K562 (cell line): ENCODE data around the gene ZNF319. TPM values are rescaled to one million over a fixed set of nuclear protein-coding genes. Genes with fewer than 3 reads are reported as not detected.

Experiments
- ATAC-seq: fragments of 200-7000 bp; cut with Tn5 transposase; 3 replicates; pipeline ENCODE4 v1.9.1; 2020; ENCODE audit warnings: moderate library complexity
- BruUV-seq: library from RNA; stranded (reverse); fragments of 400-500 nt; replicated peaks from 2 replicates; lab custom pipeline; 2021; lab: Mats Ljungman, UMichigan
- CTCF ChIA-PET: fragments of 300-600 bp; formaldehyde crosslinking; extraction: SDS; loops from one replicate; lab custom pipeline; 2021; ENCODE audit warnings: low intra/inter-chr PET ratio; lab: Yijun Ruan, JAX
- POLR2A ChIA-PET: fragments of 300-600, 350-650 bp; sonication (Branson Sonifier 250); formaldehyde crosslinking; extraction: SDS; loops from one replicate; lab custom pipeline; 2021; ENCODE audit warnings: antibody characterized with exemption, inconsistent platforms; lab: Yijun Ruan, JAX
- DNase-seq, 4 experiments: peaks; one replicate each; pipeline versions ENCODE4 v3.0.0 to v3.0.0-alpha.2; 2011 to 2018; ENCODE audit warnings: low spot score in 3 of 4, mixed read lengths in 3 of 4; ENCODE audit errors: extremely low read depth in 1 of 4
- FAIRE-seq: peaks from 2 replicates; lab custom pipeline; 2011; peaks lifted over from hg19 to GRCh38; lab: Jason Lieb, UNC
- H2AFZ ChIP-seq: 2 replicates; pipeline ENCODE4 v1.6.0; 2011; ENCODE audit warnings: low read depth, low read length, control low read depth, inconsistent platforms
- H3K27ac ChIP-seq: fragments of 200-600 bp; 3 replicates; pipeline ENCODE4 v1.8.0; 2011; ENCODE audit warnings: low read depth, mild to moderate bottlenecking, control low read depth, inconsistent platforms, low read length, moderate library complexity, mixed read lengths; ENCODE audit errors: extremely low read depth
- H3K27me3 ChIP-seq, 2 experiments: fragments of 300-600 bp in 1 of 2; 2 replicates in 1 of 2; 3 replicates in 1 of 2; pipeline versions ENCODE4 v1.6.0 to v1.8.0; 2011; ENCODE audit warnings: inconsistent platforms in 2 of 2, low read length in 2 of 2, mild to moderate bottlenecking in 1 of 2, mixed read lengths in 1 of 2, moderate library complexity in 1 of 2; ENCODE audit not compliant: control insufficient read depth in 2 of 2, insufficient read depth in 2 of 2
- H3K36me3 ChIP-seq: fragments of 300-600 bp; 3 replicates; pipeline ENCODE4 v1.8.0; 2011; ENCODE audit warnings: mild to moderate bottlenecking, low read length, inconsistent platforms; ENCODE audit not compliant: control insufficient read depth, insufficient read depth
- H3K4me1 ChIP-seq, 2 experiments: fragments of 200-600 bp in 1 of 2; replicated peaks in 1 of 2; 2 replicates in 1 of 2; 3 replicates in 1 of 2; pipeline versions ENCODE4 v1.5.1 to v1.8.0; 2011; ENCODE audit warnings: inconsistent platforms in 2 of 2, low read length in 2 of 2, mild to moderate bottlenecking in 1 of 2, mixed read lengths in 1 of 2, moderate library complexity in 1 of 2; ENCODE audit not compliant: control insufficient read depth in 2 of 2, insufficient read depth in 2 of 2
- H3K4me2 ChIP-seq: 2 replicates; pipeline ENCODE4 v1.6.1; 2011; ENCODE audit warnings: low read length, control low read depth, inconsistent platforms, mixed read lengths; ENCODE audit not compliant: insufficient read depth
- H3K4me3 ChIP-seq: fragments of 200-600 bp; sonication (generic), shearing (Covaris generic); 2 replicates; pipeline ENCODE4 v1.5.1; 2016; ENCODE audit warnings: control low read depth, inconsistent platforms
- H3K79me2 ChIP-seq: fragments of 200-600 bp; 3 replicates; pipeline ENCODE4 v1.8.0; 2011; ENCODE audit warnings: low read length, inconsistent platforms; ENCODE audit not compliant: control insufficient read depth, insufficient read depth
- H3K9ac ChIP-seq, 2 experiments: 2 replicates each; pipeline versions ENCODE4 v1.6.0 to v1.6.1; 2011; ENCODE audit warnings: low read depth in 2 of 2, low read length in 2 of 2, control low read depth in 1 of 2, inconsistent platforms in 1 of 2, mild to moderate bottlenecking in 1 of 2, mixed read lengths in 1 of 2; ENCODE audit not compliant: insufficient read depth in 1 of 2
- H3K9me1 ChIP-seq: one replicate; pipeline ENCODE4 v1.6.0; 2011; ENCODE audit warnings: inconsistent platforms, mild to moderate bottlenecking, low read length, moderate library complexity; ENCODE audit not compliant: control insufficient read depth, insufficient read depth
- H3K9me3 ChIP-seq: replicated peaks from 2 replicates; pipeline ENCODE4 v1.5.1; 2011; ENCODE audit warnings: low read depth, low read length, inconsistent platforms; ENCODE audit not compliant: control insufficient read depth, insufficient read depth
- H4K20me1 ChIP-seq: replicated peaks from 2 replicates; pipeline ENCODE4 v1.6.1; 2011; ENCODE audit warnings: low read length, inconsistent platforms, mixed read lengths; ENCODE audit not compliant: control insufficient read depth, insufficient read depth
- GTF2E2 ChIP-seq: fragments of 200-800 bp; sonication (Bioruptor generic); IDR thresholded peaks from 2 replicates; pipeline ENCODE4 v1.6.1; 2016; ENCODE audit warnings: missing genetic modification characterization, missing compliant biosample characterization
- HINFP ChIP-seq: fragments of 450-650 bp; conservative IDR thresholded peaks from 2 replicates; pipeline ENCODE4 v1.6.1; 2016; ENCODE audit warnings: missing genetic modification characterization, low read depth, mild to moderate bottlenecking, control low read depth, missing compliant biosample characterization
- POLR2AphosphoS2 ChIP-seq: IDR thresholded peaks from 2 replicates; pipeline ENCODE4 v1.6.1; 2012; ENCODE audit warnings: low read length, improper control_type of control experiment
- TAL1 ChIP-seq: fragments of 450-650 bp; IDR thresholded peaks from 2 replicates; pipeline ENCODE4 v1.6.1; 2016; ENCODE audit warnings: mild to moderate bottlenecking
- TEAD4 ChIP-seq, 2 experiments: sonication (generic) in 1 of 2; formaldehyde crosslinking in 1 of 2; IDR thresholded peaks; 2 replicates each; pipeline versions ENCODE4 v1.6.1 to v1.8.0; 2012 to 2022; ENCODE audit warnings: borderline replicate concordance in 1 of 2, inconsistent platforms in 1 of 2, low read length in 1 of 2, mild to moderate bottlenecking in 1 of 2, missing genetic modification reagents in 1 of 2
- ZNF592 ChIP-seq: fragments of 450-650 bp; IDR thresholded peaks from 2 replicates; pipeline ENCODE4 v1.6.1; 2017; ENCODE audit warnings: antibody characterized with exemption, mild to moderate bottlenecking
- WGBS: fragments of 100-300 bp; shearing (Covaris generic); methylation state at CpG from one replicate; pipeline ENCODE4 v1.1.6; 2016; ENCODE audit warnings: low coverage, mixed read lengths; ENCODE audit not compliant: insufficient coverage; ENCODE audit errors: missing lambda C conversion rate; 5-methylcytosine and 5-hydroxymethylcytosine counted together
- in situ Hi-C: fragments of 300-500 bp; cut with MboI; formaldehyde crosslinking; loops from 4 replicates; pipeline ENCODE4 v1.15.0; 2018; ENCODE audit warnings: inconsistent platforms, mixed read lengths
- intact Hi-C: fragments of 100-400 bp; cut with micrococcal nuclease; formaldehyde crosslinking; loops from 2 replicates; pipeline ENCODE4 v1.14.2; 2022
- polyA plus RNA-seq, 8 experiments: library from polyadenylated mRNA; depleted of rRNA in 4 of 8; stranded (reverse) in 5 of 8; unstranded in 3 of 8; fragments of >200 nt; fragmentation: Nextera tagmentation in 2 of 8; fragmentation: Illumina TruSeq in 1 of 8; extraction: Ambion mirVana in 2 of 8; extraction: Trizol in 1 of 8; gene quantifications; 2 replicates each; pipeline versions ENCODE4 v1.2.1 to v1.2.3, GENCODE V29; 2011 to 2014; ENCODE audit warnings: inconsistent platforms in 1 of 8, missing spikeins in 1 of 8
- total RNA-seq, 7 experiments: library from RNA; depleted of rRNA in 6 of 7; stranded (reverse); fragments of >200 nt in 6 of 7; fragmentation: Illumina TruSeq in 2 of 7; extraction: Trizol in 2 of 7; gene quantifications; 2 replicates each; pipeline versions ENCODE4 v1.2.1 to v1.2.3, GENCODE V29; 2011 to 2021; ENCODE audit warnings: low replicate concordance in 1 of 7
- TF ChIP-seq, protein P1 (sequence below): IDR thresholded peaks from 3 replicates; pipeline ENCODE4 v1.6.1; 2011; ENCODE audit warnings: borderline replicate concordance, mild to moderate bottlenecking, moderate library complexity; ENCODE audit not compliant: insufficient read length; ENCODE audit errors: extremely low read depth
- TF ChIP-seq, protein P2 (sequence below): sonication (generic); formaldehyde crosslinking; IDR thresholded peaks from 2 replicates; pipeline ENCODE4 v1.8.0; 2023; ENCODE audit warnings: mild to moderate bottlenecking, missing genetic modification reagents

The ZNF319 gene
- total and polyA plus RNA-seq, 9 of the 15 experiments (the other 6 are each of a cell fraction or from before 2014, with no cell fraction given) = 0.20 to 5.7 (median 1.4) TPM

DNA sequence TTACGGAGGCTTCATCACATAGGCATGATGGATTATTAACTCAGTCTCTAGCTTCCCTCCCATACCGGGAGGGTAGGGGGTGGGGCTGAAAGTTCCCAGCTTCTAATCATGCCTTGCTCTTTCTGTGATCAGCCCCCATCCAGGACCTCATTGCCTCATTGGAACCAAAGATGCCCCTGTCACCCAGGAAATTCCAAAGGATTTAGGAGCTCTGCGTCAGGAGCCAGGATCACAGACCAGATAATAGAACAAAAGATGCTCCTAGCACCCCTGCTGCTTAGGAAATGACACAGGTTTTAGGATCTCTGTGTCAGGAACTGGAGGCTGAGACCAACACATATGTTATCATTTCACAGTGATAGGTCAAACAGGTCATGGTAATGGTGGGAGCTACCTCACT, 10.4 kb upstream of the ZNF319 start:
- H3K9me3 ChIP-seq = peaks cover 3% of the 10 kb centered on the region; the same call in 1 of the 2 replicates
- no peak overlapping the region for H3K4me3 ChIP-seq
- no peaks in the 10 kb centered on the region for H4K20me1 ChIP-seq
- no TSS peak for BruUV-seq
- H3K27me3 ChIP-seq = no peaks in the 10 kb centered on the region
- ATAC-seq = no peak
- in situ Hi-C loops = loop anchor here (10.0 kb wide), 2 partner anchors 114 to 284 kb away; partner anchors contain the start of genes CFAP20 and PRSS54
- ChIA-PET CTCF (no interaction called here), POLR2A (interaction anchor here (1.4 kb wide), 1 partner anchor 12 kb away, joined by 4 read pairs; no protein-coding TSS in a partner anchor)
- intact Hi-C loops = no loop called here
- no peak overlapping the region for H3K27ac ChIP-seq
- no peak for FAIRE-seq
- H3K79me2 ChIP-seq = no peaks in the 10 kb centered on the region; the same call in 2 of the 3 replicates
- no peak overlapping the region for H3K4me2 ChIP-seq
- peaks cover 1% of the 10 kb centered on the region for H3K9me1 ChIP-seq
- no peaks in the 10 kb centered on the region for H3K4me1 ChIP-seq
- no peak overlapping the region for H3K9ac ChIP-seq
- WGBS = 83% methylated on average over 3 of the region's 3 CpGs
- H2AFZ ChIP-seq = no peak overlapping the region
- H3K36me3 ChIP-seq = peaks cover 61% of the 10 kb centered on the region; the same call in 2 of the 3 replicates
- no peak for DNase-seq
- TF ChIP-seq, protein P1, sequence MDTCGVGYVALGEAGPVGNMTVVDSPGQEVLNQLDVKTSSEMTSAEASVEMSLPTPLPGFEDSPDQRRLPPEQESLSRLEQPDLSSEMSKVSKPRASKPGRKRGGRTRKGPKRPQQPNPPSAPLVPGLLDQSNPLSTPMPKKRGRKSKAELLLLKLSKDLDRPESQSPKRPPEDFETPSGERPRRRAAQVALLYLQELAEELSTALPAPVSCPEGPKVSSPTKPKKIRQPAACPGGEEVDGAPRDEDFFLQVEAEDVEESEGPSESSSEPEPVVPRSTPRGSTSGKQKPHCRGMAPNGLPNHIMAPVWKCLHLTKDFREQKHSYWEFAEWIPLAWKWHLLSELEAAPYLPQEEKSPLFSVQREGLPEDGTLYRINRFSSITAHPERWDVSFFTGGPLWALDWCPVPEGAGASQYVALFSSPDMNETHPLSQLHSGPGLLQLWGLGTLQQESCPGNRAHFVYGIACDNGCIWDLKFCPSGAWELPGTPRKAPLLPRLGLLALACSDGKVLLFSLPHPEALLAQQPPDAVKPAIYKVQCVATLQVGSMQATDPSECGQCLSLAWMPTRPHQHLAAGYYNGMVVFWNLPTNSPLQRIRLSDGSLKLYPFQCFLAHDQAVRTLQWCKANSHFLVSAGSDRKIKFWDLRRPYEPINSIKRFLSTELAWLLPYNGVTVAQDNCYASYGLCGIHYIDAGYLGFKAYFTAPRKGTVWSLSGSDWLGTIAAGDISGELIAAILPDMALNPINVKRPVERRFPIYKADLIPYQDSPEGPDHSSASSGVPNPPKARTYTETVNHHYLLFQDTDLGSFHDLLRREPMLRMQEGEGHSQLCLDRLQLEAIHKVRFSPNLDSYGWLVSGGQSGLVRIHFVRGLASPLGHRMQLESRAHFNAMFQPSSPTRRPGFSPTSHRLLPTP = no peak
- TF ChIP-seq, protein P2, sequence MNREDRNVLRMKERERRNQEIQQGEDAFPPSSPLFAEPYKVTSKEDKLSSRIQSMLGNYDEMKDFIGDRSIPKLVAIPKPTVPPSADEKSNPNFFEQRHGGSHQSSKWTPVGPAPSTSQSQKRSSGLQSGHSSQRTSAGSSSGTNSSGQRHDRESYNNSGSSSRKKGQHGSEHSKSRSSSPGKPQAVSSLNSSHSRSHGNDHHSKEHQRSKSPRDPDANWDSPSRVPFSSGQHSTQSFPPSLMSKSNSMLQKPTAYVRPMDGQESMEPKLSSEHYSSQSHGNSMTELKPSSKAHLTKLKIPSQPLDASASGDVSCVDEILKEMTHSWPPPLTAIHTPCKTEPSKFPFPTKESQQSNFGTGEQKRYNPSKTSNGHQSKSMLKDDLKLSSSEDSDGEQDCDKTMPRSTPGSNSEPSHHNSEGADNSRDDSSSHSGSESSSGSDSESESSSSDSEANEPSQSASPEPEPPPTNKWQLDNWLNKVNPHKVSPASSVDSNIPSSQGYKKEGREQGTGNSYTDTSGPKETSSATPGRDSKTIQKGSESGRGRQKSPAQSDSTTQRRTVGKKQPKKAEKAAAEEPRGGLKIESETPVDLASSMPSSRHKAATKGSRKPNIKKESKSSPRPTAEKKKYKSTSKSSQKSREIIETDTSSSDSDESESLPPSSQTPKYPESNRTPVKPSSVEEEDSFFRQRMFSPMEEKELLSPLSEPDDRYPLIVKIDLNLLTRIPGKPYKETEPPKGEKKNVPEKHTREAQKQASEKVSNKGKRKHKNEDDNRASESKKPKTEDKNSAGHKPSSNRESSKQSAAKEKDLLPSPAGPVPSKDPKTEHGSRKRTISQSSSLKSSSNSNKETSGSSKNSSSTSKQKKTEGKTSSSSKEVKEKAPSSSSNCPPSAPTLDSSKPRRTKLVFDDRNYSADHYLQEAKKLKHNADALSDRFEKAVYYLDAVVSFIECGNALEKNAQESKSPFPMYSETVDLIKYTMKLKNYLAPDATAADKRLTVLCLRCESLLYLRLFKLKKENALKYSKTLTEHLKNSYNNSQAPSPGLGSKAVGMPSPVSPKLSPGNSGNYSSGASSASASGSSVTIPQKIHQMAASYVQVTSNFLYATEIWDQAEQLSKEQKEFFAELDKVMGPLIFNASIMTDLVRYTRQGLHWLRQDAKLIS (CRISPR knock-in tag) = no peak
- TF ChIP-seq TEAD4 (IDR thresholded peaks at IDR 0.05; ENCODE audit: low read length) = no peak
- no peak for TF ChIP-seq TEAD4 (CRISPR knock-in tag; IDR thresholded peaks at IDR 0.05; ENCODE audit: borderline replicate concordance)
- no peak for TF ChIP-seq TAL1
- TF ChIP-seq HINFP (tag) = no peak
- no peak for TF ChIP-seq ZNF592
- TF ChIP-seq POLR2AphosphoS2 = no peak
- TF ChIP-seq GTF2E2 = no peak
